Esophagus muscularis mucosa (tissue), 4 donors: ENCODE results near the gene SPSB3. TPM values are rescaled to one million over a fixed set of nuclear protein-coding genes. Genes with fewer than 3 reads are reported as not detected.

Experiments
- DNase-seq: peaks from one replicate; pipeline ENCODE4 v3.0.0-alpha.2; 2017; ENCODE audit errors: extremely low spot score
- H3K27ac ChIP-seq, 4 donors: fragments of 200-600 bp; sonication (generic); replicated peaks in 1 of 4; 1 replicate in 3 of 4; 2 replicates in 1 of 4; pipeline ENCODE4 v1.5.1; 2016 to 2019; ENCODE audit warnings: mild to moderate bottlenecking in 1 of 4
- H3K27me3 ChIP-seq, 4 donors: fragments of 200-600 bp; sonication (generic); one replicate each; pipeline versions ENCODE4 v1.5.1 to v1.6.0; 2016 to 2019
- H3K36me3 ChIP-seq, 4 donors: fragments of 200-600 bp; sonication (generic); one replicate each; pipeline ENCODE4 v1.5.1; 2016 to 2019
- H3K4me1 ChIP-seq, 4 donors: fragments of 200-600 bp; sonication (generic); one replicate each; pipeline ENCODE4 v1.5.1; 2016 to 2019
- H3K4me3 ChIP-seq, 4 donors: fragments of 200-600 bp; sonication (generic); 1 replicate in 2 of 4; 2 replicates in 2 of 4; pipeline ENCODE4 v1.5.1; 2016 to 2019; ENCODE audit warnings: mild to moderate bottlenecking in 4 of 4, moderate library complexity in 1 of 4
- H3K9me3 ChIP-seq, 4 donors: fragments of 200-600 bp; sonication (generic); 1 replicate in 3 of 4; 2 replicates in 1 of 4; pipeline ENCODE4 v1.5.1; 2016 to 2019
- CTCF ChIP-seq, 3 experiments: fragments of 200-600 bp in 2 of 3; fragments of 450-650 bp in 1 of 3; sonication (generic) in 2 of 3; IDR thresholded peaks; one replicate each; pipeline ENCODE4 v1.5.1; 2017 to 2019; ENCODE audit warnings: antibody characterized with exemption in 3 of 3, mild to moderate bottlenecking in 2 of 3, moderate library complexity in 1 of 3
- EP300 ChIP-seq: sonication (generic); formaldehyde crosslinking; IDR thresholded peaks from one replicate; pipeline ENCODE4 v1.6.1; 2017; ENCODE audit warnings: antibody characterized with exemption
- POLR2A ChIP-seq: fragments of 450-650 bp; IDR thresholded peaks from one replicate; pipeline ENCODE4 v1.6.1; 2017; ENCODE audit warnings: antibody characterized with exemption, moderate library complexity, mild to moderate bottlenecking, low read depth
- POLR2AphosphoS5 ChIP-seq, 2 donors: sonication (generic); formaldehyde crosslinking; IDR thresholded peaks; one replicate each; pipeline ENCODE4 v1.6.1; 2017; ENCODE audit warnings: antibody characterized with exemption in 2 of 2
- WGBS: methylation state at CpG from one replicate; pipeline ENCODE4 v1.1.5; 2018; 5-methylcytosine and 5-hydroxymethylcytosine counted together
- intact Hi-C: fragments of 100-400 bp; cut with DNase I; formaldehyde crosslinking; loops from one replicate; pipeline ENCODE4 v1.15.1; 2023
- total RNA-seq, 4 donors: library from RNA; depleted of rRNA; stranded (reverse); fragments of >200 nt; gene quantifications; one replicate each; pipeline versions ENCODE4 v1.1.0 to v1.2.1, GENCODE V29; 2016

SPSB3 gene
- total RNA-seq, 4 donors from 2014 or later: 69.1 to 101 (median 78.6) TPM

GRCh38 chr16:1770328-1771187 is 11.8 kb downstream of the SPSB3 start:
- Histone ChIP-seq H3K9me3 (no peaks in the 10 kb centered on the region), H3K27me3 (no peaks in the 10 kb centered on the region), H3K36me3 (peaks cover 33 to 51% (median 50%) of the 10 kb centered on the region in 4 donors), H3K27ac (peak overlapping the region; percentile 87 to 95 (median 90)), H3K4me1 (peaks cover 36 to 60% (median 54%) of the 10 kb centered on the region in 4 donors), H3K4me3 (peak overlapping the region; percentile 72 to 100 (median 88))
- intact Hi-C loops: loop anchor here (5.0 kb wide), 2 partner anchors 63 to 158 kb away; partner anchors contain the start of genes CRAMP1, IFT140 and MAPK8IP3
- DNase-seq: no peak
- no peak for TF ChIP-seq EP300
- TF ChIP-seq POLR2A: peak; percentile 9
- TF ChIP-seq POLR2AphosphoS5 (IDR thresholded peaks at IDR 0.05): peak; percentile 48 to 80
- WGBS: 9% methylated on average over 21 of the region's 81 CpGs

- DNase-seq: no peak
- no peak for TF ChIP-seq EP300
- no peak for TF ChIP-seq POLR2A
- TF ChIP-seq CTCF (IDR thresholded peaks at IDR 0.05): no peak
- no peak for TF ChIP-seq POLR2AphosphoS5 (IDR thresholded peaks at IDR 0.05)
- intact Hi-C loops: loop anchor here (5.0 kb wide), 2 partner anchors 62 to 157 kb away; partner anchors contain the start of genes CRAMP1, IFT140 and MAPK8IP3
- Histone ChIP-seq H3K4me1 (peaks cover 31 to 50% (median 47%) of the 10 kb centered on the region in 4 donors), H3K27me3 (no peaks in the 10 kb centered on the region), H3K27ac (peak overlapping the region; percentile 87 to 95 (median 90)), H3K36me3 (peaks cover 38 to 53% (median 52%) of the 10 kb centered on the region in 4 donors), H3K4me3 (peak overlapping the region; percentile 72 to 100 (median 88)), H3K9me3 (no peaks in the 10 kb centered on the region)
- 52% methylated on average over 7 of the region's 27 CpGs for WGBS
Measured at GRCh38 chr16:1769402-1770300, 12.7 kb downstream of the SPSB3 start.

GRCh38 chr16:1768767-1769401 is 13.5 kb downstream of the SPSB3 start:
- Histone ChIP-seq H3K27me3 (no peaks in the 10 kb centered on the region), H3K4me3 (no peak overlapping the region), H3K36me3 (peaks cover 38 to 61% (median 60%) of the 10 kb centered on the region in 4 donors), H3K9me3 (no peaks in the 10 kb centered on the region), H3K4me1 (peaks cover 23 to 47% (median 42%) of the 10 kb centered on the region in 4 donors), H3K27ac (peak overlapping the region; percentile 87 to 95 (median 90))
- intact Hi-C loops: no loop called here
- TF ChIP-seq POLR2AphosphoS5 (IDR thresholded peaks at IDR 0.05) (no peak), POLR2A (no peak), CTCF (IDR thresholded peaks at IDR 0.05) (no peak), EP300 (no peak)
- WGBS: 78% methylated on average over 25 of the region's 26 CpGs
- DNase-seq: no peak

GRCh38 chr16:1768061-1768766 is 14.2 kb downstream of the SPSB3 start:
- DNase-seq: no peak
- TF ChIP-seq EP300 (no peak), CTCF (IDR thresholded peaks at IDR 0.05) (no peak)
- Histone ChIP-seq H3K4me3 (no peak overlapping the region), H3K4me1 (peaks cover 21 to 45% (median 40%) of the 10 kb centered on the region in 4 donors), H3K27me3 (no peaks in the 10 kb centered on the region), H3K27ac (peak overlapping the region in 1 of 4 donors; percentile 91), H3K9me3 (no peaks in the 10 kb centered on the region), H3K36me3 (peaks cover 38 to 68% (median 67%) of the 10 kb centered on the region in 4 donors)
- intact Hi-C loops: no loop called here
- 88% methylated on average over 32 of the region's 41 CpGs for WGBS
